ENCODE measurements around the gene PTPRG. TPM values are rescaled to one million over a fixed set of nuclear protein-coding genes. Genes with fewer than 3 reads are reported as not detected.

The PTPRG gene
- total RNA-seq, 1 experiment from 2014 or later: 69.3 TPM

- H2BK5ac ChIP-seq (ENCODE audit: insufficient read length, low read length): no peak overlapping the region
- H3K9ac ChIP-seq (ENCODE audit: extremely low read depth, insufficient read length, low read length): no peak overlapping the region
- no peak overlapping the region for H4K5ac ChIP-seq (ENCODE audit: insufficient read length, low read depth, low read length)
- no peak overlapping the region for H4K8ac ChIP-seq (replicated peaks; ENCODE audit: insufficient read length, low read depth, low read length)
- no peak overlapping the region for H3K56ac ChIP-seq (ENCODE audit: insufficient read length, low read depth, low read length)
- no CpG with 5 or more reads among the region's 6 CpGs for WGBS (ENCODE audit: extremely low coverage, insufficient read length, low lambda C conversion rate)
- H3K79me1 ChIP-seq (ENCODE audit: insufficient read depth, low read depth, low read length, poor library complexity, severe bottlenecking): peaks cover 5% of the 10 kb centered on the region
- H4K91ac ChIP-seq (ENCODE audit: insufficient read length, low read depth, low read length): no peak overlapping the region
- peaks cover 16% of the 10 kb centered on the region; the same call in 1 of the 2 replicates for H3K4me1 ChIP-seq (ENCODE audit: insufficient read depth, low read length)
- no peak overlapping the region for H2BK12ac ChIP-seq (ENCODE audit: insufficient read length, low read depth, low read length)
- H3K9me3 ChIP-seq (ENCODE audit: control insufficient read depth, low read depth, low read length): no peaks in the 10 kb centered on the region
- H3K4me1 Mint-ChIP-seq: peaks cover 36 to 37% of the 10 kb centered on the region in 2 experiments
- H3K36me3 Mint-ChIP-seq (ENCODE audit: insufficient read depth in 1 of 3, low read depth in 3 of 3): peaks cover 0 to 7% (median 4%) of the 10 kb centered on the region in 3 experiments; a peak in 4 of 7 replicates
- DNase-seq: no peak
- no peak overlapping the region for H3K27ac ChIP-seq (ENCODE audit: insufficient read length, low read depth, low read length)
- H3K27me3 Mint-ChIP-seq (ENCODE audit: low read depth): no peaks in the 10 kb centered on the region
- no peak overlapping the region for H3K4ac ChIP-seq (ENCODE audit: low read depth, low read length)
- no peak overlapping the region for H3T11ph ChIP-seq (ENCODE audit: low read length)
- H3K18ac ChIP-seq (ENCODE audit: insufficient read length, low read depth, low read length): no peak overlapping the region
- H2AK5ac ChIP-seq (ENCODE audit: insufficient read length, low read length): no peak overlapping the region
- no peak overlapping the region for H3K14ac ChIP-seq (ENCODE audit: insufficient read depth, low read length)
- no peak for TF ChIP-seq CTCF (conservative IDR thresholded peaks at IDR 0.05)
- no peak overlapping the region for H2BK15ac ChIP-seq (ENCODE audit: low read depth, low read length)
- H3K23me2 ChIP-seq (ENCODE audit: insufficient read length, low read depth, low read length, poor library complexity, severe bottlenecking): no peaks in the 10 kb centered on the region
- H3K4me3 Mint-ChIP-seq: no peak overlapping the region
- H3K79me2 ChIP-seq (ENCODE audit: insufficient read depth, low read length): peaks cover 29% of the 10 kb centered on the region; the same call in 1 of the 2 replicates
- H2AFZ ChIP-seq (ENCODE audit: low read length): no peak overlapping the region
- no peak overlapping the region for H2BK20ac ChIP-seq (ENCODE audit: low read depth, low read length, poor library complexity, severe bottlenecking)
- H3K27ac Mint-ChIP-seq: no peak overlapping the region; a peak in 1 of 7 replicates
- no peaks in the 10 kb centered on the region for H4K20me1 ChIP-seq (ENCODE audit: control insufficient read depth, insufficient read depth, insufficient read length)
- H3K9me3 Mint-ChIP-seq: no peaks in the 10 kb centered on the region
- H3K4me2 ChIP-seq (ENCODE audit: insufficient read depth, insufficient read length, low read length): no peak overlapping the region
- H3K23ac ChIP-seq (ENCODE audit: insufficient read length, low read depth, low read length): no peak overlapping the region
- H2BK120ac ChIP-seq (ENCODE audit: low read depth, low read length, poor library complexity, severe bottlenecking): no peak overlapping the region
- H3K27me3 ChIP-seq (ENCODE audit: insufficient read depth, low read length): no peaks in the 10 kb centered on the region
These were observed 271.2 kb downstream of the PTPRG start for GRCh38 chr3:61832375-61833229.
